NK-92 (cell line): ENCODE results near the gene STAT2.
"Not testable (repeated sequence)": the region's sequence is repeated elsewhere in the genome, so short reads cannot be mapped to it uniquely, and the experiment has no call there.

ENCODE experiments used
- DNase-seq: peaks from one replicate; lab custom pipeline; 2025; ENCODE audit not compliant: unreplicated experiment; lab: John Stamatoyannopoulos, UW

Gene STAT2

GRCh38 chr12:56332512-56333196 is 27.3 kb downstream of the STAT2 start:
- no peak for DNase-seq

- no peak for DNase-seq
These were observed 28.9 kb downstream of the STAT2 start for GRCh38 chr12:56330936-56331490.

- DNase-seq: no peak
These were observed 33.4 kb downstream of the STAT2 start for GRCh38 chr12:56326533-56326932.

GRCh38 chr12:56326126-56326525 is 33.8 kb downstream of the STAT2 start:
- no peak for DNase-seq

GRCh38 chr12:56324206-56324605 is 35.7 kb downstream of the STAT2 start:
- DNase-seq: no peak

- not testable (repeated sequence) for DNase-seq
These were observed 38.3 kb downstream of the STAT2 start for GRCh38 chr12:56321610-56322009.

- no peak for DNase-seq
These were observed 38.9 kb downstream of the STAT2 start for GRCh38 chr12:56321027-56321426.

- no peak for DNase-seq
These were observed 42.2 kb downstream of the STAT2 start for GRCh38 chr12:56317675-56318074.

- peak; percentile 69 for DNase-seq
These were observed 44.1 kb downstream of the STAT2 start, which contains the start of gene CNPY2 for GRCh38 chr12:56315622-56316473. CNPY2 (minus strand) TSS chr12:56315988; CDS start chr12:56315217, 771 bp downstream.

- DNase-seq: no peak
These were observed 44.7 kb downstream of the STAT2 start for GRCh38 chr12:56315249-56315621.

GRCh38 chr12:56311003-56311402 is 48.9 kb downstream of the STAT2 start:
- no peak for DNase-seq

GRCh38 chr12:56308714-56309113 is 51.2 kb downstream of the STAT2 start:
- no peak for DNase-seq

- DNase-seq: no peak
These were observed 52.5 kb downstream of the STAT2 start for GRCh38 chr12:56307221-56307965.

GRCh38 chr12:56304872-56305590 is 54.9 kb downstream of the STAT2 start:
- no peak for DNase-seq

GRCh38 chr12:56304276-56304675 is 55.6 kb downstream of the STAT2 start:
- no peak for DNase-seq

- no peak for DNase-seq
These were observed 59.1 kb downstream of the STAT2 start for GRCh38 chr12:56300644-56301464.

- peak; percentile 96 for DNase-seq
These were observed 59.9 kb downstream of the STAT2 start, which contains the start of gene CS for GRCh38 chr12:56299853-56300643. CS (minus strand) TSS chr12:56300330; CDS start chr12:56300201, 129 bp downstream.

- no peak for DNase-seq
These were observed 60.5 kb downstream of the STAT2 start for GRCh38 chr12:56299308-56299852.

- no peak for DNase-seq
These were observed 61.1 kb downstream of the STAT2 start for GRCh38 chr12:56298828-56299227.
